ENCODE data around the gene BTBD3.

The BTBD3 gene

GRCh38 chr20:11972478-11972877 lies 54.8 kb downstream of the BTBD3 start:
- no peak for DNase-seq
